WERI-Rb-1 (cell line): ENCODE results near the gene B3GALT5.

Experiments used
- DNase-seq: peaks from one replicate; pipeline ENCODE4 v3.0.0-alpha.2; 2020
- H3K27ac ChIP-seq: fragments of 250-450 bp; sonication (Bioruptor Pico); 2 replicates; pipeline ENCODE4 v1.5.1; 2020; ENCODE audit warnings: mild to moderate bottlenecking, moderate library complexity
- H3K27me3 ChIP-seq: fragments of 250-450 bp; sonication (Bioruptor Pico); 2 replicates; pipeline ENCODE4 v1.5.1; 2021; ENCODE audit warnings: mild to moderate bottlenecking, low read depth, moderate library complexity; ENCODE audit not compliant: insufficient read depth, severe bottlenecking
- H3K36me3 ChIP-seq: fragments of 250-450 bp; sonication (Bioruptor Pico); 2 replicates; pipeline ENCODE4 v1.5.1; 2020; ENCODE audit warnings: mild to moderate bottlenecking, moderate library complexity
- H3K4me3 ChIP-seq: 2 replicates; pipeline ENCODE4 v1.5.1; 2011; ENCODE audit warnings: low read depth, mild to moderate bottlenecking, control low read depth, low read length
- H3K9me3 ChIP-seq: fragments of 250-450 bp; sonication (Bioruptor Pico); 2 replicates; pipeline ENCODE4 v1.5.1; 2021; ENCODE audit warnings: mild to moderate bottlenecking, moderate library complexity; ENCODE audit not compliant: severe bottlenecking
- TF ChIP-seq, protein P1 (sequence below): IDR thresholded peaks from 2 replicates; pipeline ENCODE4 v1.5.1; 2011; ENCODE audit warnings: low read depth, mild to moderate bottlenecking, control low read depth, inconsistent platforms, low read length

Gene B3GALT5

DNA sequence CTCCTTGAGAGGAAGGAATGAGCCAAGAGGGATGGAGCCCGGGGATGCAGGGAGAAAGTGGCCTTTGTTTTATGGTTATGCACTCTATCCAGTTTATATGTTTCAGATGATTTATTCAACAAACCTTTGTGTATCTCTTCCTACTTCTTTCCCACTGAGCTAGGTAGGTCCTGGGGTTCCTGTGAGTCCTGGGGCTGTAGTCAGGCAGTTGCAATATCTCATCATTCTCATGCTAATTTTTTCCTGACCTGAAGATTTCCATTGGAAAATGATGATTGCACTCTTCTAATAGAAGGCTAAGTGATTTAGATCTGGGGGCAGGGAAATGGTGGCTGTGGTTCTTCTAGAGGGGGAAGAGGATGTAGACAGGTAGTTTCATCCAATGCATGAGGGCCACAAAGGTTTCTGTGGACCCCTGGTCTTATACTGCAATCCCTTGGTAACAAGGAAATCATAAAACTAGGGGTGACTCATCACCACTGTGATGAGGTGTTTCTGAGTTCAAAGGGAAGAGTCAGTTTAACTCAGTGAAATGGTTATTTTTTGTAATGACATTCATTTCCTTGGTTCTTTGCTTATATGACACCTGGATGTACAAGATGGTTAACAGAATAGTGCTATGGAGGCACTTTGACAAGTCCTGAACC is 20.2 kb downstream of the B3GALT5 start:
- no peak overlapping the region for H3K27ac ChIP-seq
- H3K4me3 ChIP-seq: no peak overlapping the region
- H3K36me3 ChIP-seq: no peaks in the 10 kb centered on the region
- H3K27me3 ChIP-seq: no peaks in the 10 kb centered on the region
- H3K9me3 ChIP-seq: no peaks in the 10 kb centered on the region
- no peak for DNase-seq
- TF ChIP-seq, protein P1, sequence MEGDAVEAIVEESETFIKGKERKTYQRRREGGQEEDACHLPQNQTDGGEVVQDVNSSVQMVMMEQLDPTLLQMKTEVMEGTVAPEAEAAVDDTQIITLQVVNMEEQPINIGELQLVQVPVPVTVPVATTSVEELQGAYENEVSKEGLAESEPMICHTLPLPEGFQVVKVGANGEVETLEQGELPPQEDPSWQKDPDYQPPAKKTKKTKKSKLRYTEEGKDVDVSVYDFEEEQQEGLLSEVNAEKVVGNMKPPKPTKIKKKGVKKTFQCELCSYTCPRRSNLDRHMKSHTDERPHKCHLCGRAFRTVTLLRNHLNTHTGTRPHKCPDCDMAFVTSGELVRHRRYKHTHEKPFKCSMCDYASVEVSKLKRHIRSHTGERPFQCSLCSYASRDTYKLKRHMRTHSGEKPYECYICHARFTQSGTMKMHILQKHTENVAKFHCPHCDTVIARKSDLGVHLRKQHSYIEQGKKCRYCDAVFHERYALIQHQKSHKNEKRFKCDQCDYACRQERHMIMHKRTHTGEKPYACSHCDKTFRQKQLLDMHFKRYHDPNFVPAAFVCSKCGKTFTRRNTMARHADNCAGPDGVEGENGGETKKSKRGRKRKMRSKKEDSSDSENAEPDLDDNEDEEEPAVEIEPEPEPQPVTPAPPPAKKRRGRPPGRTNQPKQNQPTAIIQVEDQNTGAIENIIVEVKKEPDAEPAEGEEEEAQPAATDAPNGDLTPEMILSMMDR: no peak

DNA sequence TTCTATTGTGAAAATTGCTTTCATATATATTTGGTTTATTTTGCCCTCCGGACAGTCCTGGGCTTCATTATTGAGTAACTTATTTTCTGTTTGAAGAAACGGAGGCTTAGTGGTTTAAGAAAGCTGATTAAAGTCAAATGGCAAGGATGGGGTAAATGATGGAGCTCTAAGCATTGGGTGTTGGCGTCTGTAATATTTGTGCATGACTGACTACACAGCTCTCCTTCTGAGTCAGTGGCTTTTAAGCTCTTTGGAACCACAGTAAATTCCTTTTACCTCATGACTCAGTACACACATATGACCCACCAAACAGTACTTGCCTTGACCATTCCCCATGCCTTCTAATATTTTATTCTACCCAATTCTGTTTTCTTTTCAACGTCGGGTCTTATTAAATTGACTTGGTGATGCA is 21.0 kb downstream of the B3GALT5 start:
- TF ChIP-seq, protein P1: no peak
- Histone ChIP-seq H3K4me3 (no peak overlapping the region), H3K27ac (no peak overlapping the region), H3K9me3 (no peaks in the 10 kb centered on the region), H3K36me3 (no peaks in the 10 kb centered on the region), H3K27me3 (no peaks in the 10 kb centered on the region)
- no peak for DNase-seq

DNA sequence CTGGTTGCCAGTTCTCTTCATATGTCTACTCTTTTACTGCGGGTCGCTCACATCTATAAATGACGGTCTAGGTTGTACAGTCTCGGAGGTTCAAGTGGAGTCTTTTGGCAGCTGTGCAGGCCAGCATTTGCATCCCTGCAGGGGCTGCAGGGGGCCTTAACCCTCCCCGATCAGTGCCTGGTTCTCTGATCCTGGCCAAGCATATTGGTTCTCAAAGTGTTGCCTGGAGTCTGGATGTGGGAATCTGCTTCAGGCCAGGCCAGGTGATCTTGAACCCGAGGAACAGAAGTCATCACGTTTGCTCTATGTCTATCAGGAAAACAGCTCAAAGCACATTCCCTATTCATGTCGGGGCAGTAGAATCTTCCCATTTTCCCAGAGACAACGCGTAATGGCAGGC is 21.8 kb downstream of the B3GALT5 start:
- no peaks in the 10 kb centered on the region for H3K27me3 ChIP-seq
- TF ChIP-seq, protein P1: no peak
- H3K9me3 ChIP-seq: no peaks in the 10 kb centered on the region
- DNase-seq: no peak
- no peak overlapping the region for H3K4me3 ChIP-seq
- H3K27ac ChIP-seq: no peak overlapping the region
- H3K36me3 ChIP-seq: no peaks in the 10 kb centered on the region

DNA sequence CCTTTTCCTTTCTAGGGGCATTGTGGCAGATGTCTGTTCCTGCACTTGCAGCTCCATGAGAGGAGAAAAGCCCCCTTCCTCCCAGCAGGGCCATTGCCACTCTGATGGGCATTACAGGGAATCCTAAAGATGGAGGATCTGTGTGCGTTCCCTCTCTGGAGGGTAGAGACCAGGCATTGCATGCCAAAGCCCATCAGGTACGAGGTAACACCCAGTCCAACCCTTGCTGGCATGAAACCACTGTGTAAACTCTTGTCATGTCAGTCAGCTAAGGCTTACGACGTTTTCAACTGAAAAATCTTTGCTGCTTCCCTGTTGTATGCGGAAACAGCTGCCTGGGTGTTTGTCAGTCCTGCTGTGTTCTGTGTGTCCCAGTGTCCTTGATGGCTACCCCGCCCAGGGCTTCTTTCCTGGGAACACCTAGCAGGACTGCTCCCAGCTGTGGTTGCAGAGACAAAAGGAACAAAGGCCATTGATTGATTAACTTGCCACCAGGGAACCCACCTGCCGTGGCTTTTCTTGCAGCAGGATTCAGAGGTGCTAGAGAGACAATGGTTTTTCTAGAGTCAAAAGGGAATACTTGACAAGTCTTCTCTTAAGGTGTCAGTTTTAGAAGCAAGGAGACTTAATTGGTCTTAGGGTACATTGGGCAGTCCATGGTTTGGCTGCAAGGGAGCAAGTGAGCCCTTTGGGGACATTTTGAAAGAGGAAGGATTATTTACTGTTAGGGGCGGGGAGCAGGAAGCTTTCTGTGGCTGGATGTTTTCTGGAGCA is 24.6 kb downstream of the B3GALT5 start:
- Histone ChIP-seq H3K27ac (no peak overlapping the region), H3K4me3 (no peak overlapping the region), H3K27me3 (no peaks in the 10 kb centered on the region), H3K36me3 (no peaks in the 10 kb centered on the region), H3K9me3 (no peaks in the 10 kb centered on the region)
- TF ChIP-seq, protein P1: no peak
- DNase-seq: no peak

DNA sequence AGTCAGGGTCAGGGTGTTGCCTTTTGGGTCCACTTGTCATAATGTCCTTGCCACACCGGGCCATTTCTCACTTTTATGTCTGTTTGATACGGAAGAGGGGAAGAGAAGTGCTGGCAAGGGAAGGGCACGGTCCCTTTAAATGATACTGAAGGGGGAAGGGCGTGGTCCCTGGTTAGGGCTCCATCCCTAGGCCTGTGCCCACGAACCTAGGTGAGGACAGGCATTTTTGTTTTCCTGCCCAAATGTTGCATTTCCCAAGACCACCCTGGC is 25.2 kb downstream of the B3GALT5 start:
- H3K4me3 ChIP-seq: no peak overlapping the region
- H3K27me3 ChIP-seq: no peaks in the 10 kb centered on the region
- TF ChIP-seq, protein P1: no peak
- H3K9me3 ChIP-seq: no peaks in the 10 kb centered on the region
- no peak overlapping the region for H3K27ac ChIP-seq
- DNase-seq: no peak
- no peaks in the 10 kb centered on the region for H3K36me3 ChIP-seq
